Mesothelial cell of epicardium (in vitro differentiated cells): ENCODE measurements around the gene ARFGAP3. TPM values are rescaled to one million over a fixed set of nuclear protein-coding genes. Genes with fewer than 3 reads are reported as not detected.
A peak's percentile ranks its signal among the peaks of the same experiment; 100 is the strongest.

Experiments
- DNase-seq, 2 experiments: peaks; one replicate each; pipeline ENCODE4 v3.0.0; 2021; ENCODE audit warnings: low spot score in 2 of 2; ENCODE audit not compliant: unreplicated experiment in 2 of 2
- H3K27ac Mint-ChIP-seq: 2 replicates; pipeline ENCODE4 v1.8.0; 2021; ENCODE audit warnings: mixed read lengths
- H3K27me3 Mint-ChIP-seq: 2 replicates; pipeline ENCODE4 v1.8.0; 2021; ENCODE audit warnings: low read depth, mixed read lengths
- H3K36me3 Mint-ChIP-seq: 2 replicates; pipeline ENCODE4 v1.8.0; 2021; ENCODE audit warnings: mixed read lengths
- H3K4me1 Mint-ChIP-seq: 2 replicates; pipeline ENCODE4 v1.8.0; 2021; ENCODE audit warnings: mixed read lengths
- H3K4me3 Mint-ChIP-seq: 2 replicates; pipeline ENCODE4 v1.8.0; 2021; ENCODE audit warnings: mild to moderate bottlenecking, moderate library complexity, mixed read lengths
- H3K9me3 Mint-ChIP-seq: 2 replicates; pipeline ENCODE4 v1.8.0; 2021; ENCODE audit warnings: mixed read lengths
- CTCF ChIP-seq: fragments of 200-600 bp; sonication (generic); IDR thresholded peaks from one replicate; pipeline ENCODE4 v1.5.0; 2021; ENCODE audit warnings: antibody characterized with exemption; ENCODE audit not compliant: unreplicated experiment
- total RNA-seq: library from RNA; stranded (reverse); gene quantifications from 3 replicates; pipeline ENCODE4 v1.2.1, GENCODE V29; 2021

Gene ARFGAP3
- total RNA-seq, 1 donor from 2014 or later: 33.4 TPM

- Mint-ChIP-seq H3K27me3 (no peaks in the 10 kb centered on the region), H3K27ac (peak overlapping the region; percentile 34), H3K4me3 (no peak overlapping the region), H3K9me3 (peaks cover 15% of the 10 kb centered on the region), H3K36me3 (peaks cover 22% of the 10 kb centered on the region), H3K4me1 (peaks cover 15% of the 10 kb centered on the region)
- DNase-seq: no peak
- no peak for TF ChIP-seq CTCF
Observed at GRCh38 chr22:42819412-42820044, 37.5 kb downstream of the ARFGAP3 start.

GRCh38 chr22:42817556-42817955, 39.5 kb downstream of the ARFGAP3 start:
- Mint-ChIP-seq H3K36me3 (peaks cover 24% of the 10 kb centered on the region), H3K4me3 (no peak overlapping the region), H3K27ac (no peak overlapping the region)

GRCh38 chr22:42816336-42816735, 40.7 kb downstream of the ARFGAP3 start:
- Mint-ChIP-seq H3K27ac (peak overlapping the region; percentile 81), H3K36me3 (peaks cover 16% of the 10 kb centered on the region), H3K4me1 (peaks cover 15% of the 10 kb centered on the region), H3K27me3 (no peaks in the 10 kb centered on the region), H3K9me3 (peaks cover 5% of the 10 kb centered on the region), H3K4me3 (no peak overlapping the region)
- TF ChIP-seq CTCF: no peak
- DNase-seq: no peak

More at GRCh38 chr22:42817556-42817955, 39.5 kb downstream of the ARFGAP3 start:
- no peak for DNase-seq
- Mint-ChIP-seq H3K4me1 (peaks cover 15% of the 10 kb centered on the region), H3K9me3 (peaks cover 15% of the 10 kb centered on the region), H3K27me3 (no peaks in the 10 kb centered on the region)
- TF ChIP-seq CTCF: no peak

- no peaks in the 10 kb centered on the region for H3K27me3 Mint-ChIP-seq
- TF ChIP-seq CTCF: no peak
- H3K4me3 Mint-ChIP-seq: no peak overlapping the region
- H3K36me3 Mint-ChIP-seq: peaks cover 19% of the 10 kb centered on the region
- H3K9me3 Mint-ChIP-seq: no peaks in the 10 kb centered on the region
- DNase-seq: no peak
- no peak overlapping the region for H3K27ac Mint-ChIP-seq
- peaks cover 10% of the 10 kb centered on the region for H3K4me1 Mint-ChIP-seq
Observed at GRCh38 chr22:42814616-42815015, 42.5 kb downstream of the ARFGAP3 start.

- Mint-ChIP-seq H3K4me1 (peaks cover 7% of the 10 kb centered on the region), H3K36me3 (peaks cover 22% of the 10 kb centered on the region), H3K9me3 (no peaks in the 10 kb centered on the region), H3K4me3 (no peak overlapping the region), H3K27ac (no peak overlapping the region), H3K27me3 (no peaks in the 10 kb centered on the region)
- no peak for TF ChIP-seq CTCF
- no peak for DNase-seq
Observed at GRCh38 chr22:42814215-42814614, 42.9 kb downstream of the ARFGAP3 start.
